HG03175 (cell line): ENCODE results near the gene SEH1L.
A peak's percentile ranks its signal among the peaks of the same experiment; 100 is the strongest.
"Not testable (repeated sequence)": the region's sequence is repeated elsewhere in the genome, so short reads cannot be mapped to it uniquely, and the experiment has no call there.

Experiments used
- ATAC-seq: cut with Tn5 transposase; IDR thresholded peaks from one replicate; pipeline ENCODE4 v1.9.1; 2021; ENCODE audit warnings: mild to moderate bottlenecking, moderate library complexity; ENCODE audit not compliant: unreplicated experiment

SEH1L gene

GRCh38 chr18:12943215-12943614 lies 4.6 kb upstream of the SEH1L start:
- no peak for ATAC-seq

GRCh38 chr18:12944709-12945108 lies 3.1 kb upstream of the SEH1L start:
- ATAC-seq = no peak

- no peak for ATAC-seq
Observed at GRCh38 chr18:12946549-12947284, 1.1 kb upstream of the SEH1L start.

- peak; percentile 75 for ATAC-seq
Observed at GRCh38 chr18:12948050-12948804, 416 bp downstream of the SEH1L start.

- ATAC-seq = no peak
Observed at GRCh38 chr18:12958478-12958877, 10.7 kb downstream of the SEH1L start.

- no peak for ATAC-seq
Observed at GRCh38 chr18:12960395-12960794, 12.6 kb downstream of the SEH1L start.

GRCh38 chr18:12960853-12961397 lies 13.1 kb downstream of the SEH1L start:
- ATAC-seq = no peak

GRCh38 chr18:12963069-12963468 lies 15.3 kb downstream of the SEH1L start:
- ATAC-seq = no peak

- ATAC-seq = no peak
Observed at GRCh38 chr18:12968115-12968514, 20.3 kb downstream of the SEH1L start.

- no peak for ATAC-seq
Observed at GRCh38 chr18:12968619-12969018, 20.8 kb downstream of the SEH1L start.

GRCh38 chr18:12973562-12974213 lies 25.9 kb downstream of the SEH1L start:
- ATAC-seq = no peak

- no peak for ATAC-seq
Observed at GRCh38 chr18:12975488-12975887, 27.7 kb downstream of the SEH1L start.

- ATAC-seq = no peak
Observed at GRCh38 chr18:12976305-12976704, 28.5 kb downstream of the SEH1L start.

- not testable (repeated sequence) for ATAC-seq
Observed at GRCh38 chr18:12980065-12980464, 32.3 kb downstream of the SEH1L start.

GRCh38 chr18:12989397-12990122 lies 41.7 kb downstream of the SEH1L start:
- ATAC-seq = no peak

GRCh38 chr18:12990123-12990475 lies 42.3 kb downstream of the SEH1L start:
- no peak for ATAC-seq

GRCh38 chr18:12990641-12990966 lies 42.8 kb downstream of the SEH1L start:
- ATAC-seq = peak; percentile 1

GRCh38 chr18:12990967-12991820 lies 43.4 kb downstream of the SEH1L start, which contains the start of gene CEP192:
Gene CEP192, plus strand, starts transcription at chr18:12991362. Its CDS starts 8,063 bp downstream, at chr18:12999425.
- ATAC-seq = peak; percentile 89

- no peak for ATAC-seq
Observed at GRCh38 chr18:12991821-12992179, 44.0 kb downstream of the SEH1L start.

GRCh38 chr18:12993439-12993838 lies 45.6 kb downstream of the SEH1L start:
- no peak for ATAC-seq
